Heart right ventricle (tissue), 16 donors: ENCODE measurements around the gene STAT2. TPM values are rescaled to one million over a fixed set of nuclear protein-coding genes. Genes with fewer than 3 reads are reported as not detected.

Experiments
- ATAC-seq, 8 donors: fragments of 200-7000 bp; cut with Tn5 transposase; one replicate each; pipeline ENCODE4 v1.9.1; 2020; ENCODE audit warnings: mild to moderate bottlenecking in 8 of 8, moderate library complexity in 8 of 8, moderate number of reproducible peaks in 1 of 8
- DNase-seq, 2 donors: peaks; one replicate each; pipeline ENCODE4 v3.0.0-alpha.2; 2020
- H3K27ac ChIP-seq, 10 donors: fragments of 200-600 bp; sonication (generic) in 2 of 10; one replicate each; pipeline versions ENCODE4 v1.5.0 to v1.8.0; 2020 to 2022; ENCODE audit warnings: mild to moderate bottlenecking in 3 of 10
- H3K27me3 ChIP-seq, 7 donors: fragments of 200-600 bp; one replicate each; pipeline ENCODE4 v1.8.0; 2021 to 2022; ENCODE audit warnings: mild to moderate bottlenecking in 2 of 7
- H3K36me3 ChIP-seq, 9 donors: fragments of 200-600 bp; sonication (generic) in 1 of 9; one replicate each; pipeline versions ENCODE4 v1.5.0 to v1.8.0; 2020 to 2022; ENCODE audit warnings: mild to moderate bottlenecking in 2 of 9
- H3K4me1 ChIP-seq, 9 donors: fragments of 200-600 bp; sonication (generic) in 1 of 9; one replicate each; pipeline versions ENCODE4 v1.5.0 to v1.8.0; 2020 to 2022; ENCODE audit warnings: mild to moderate bottlenecking in 4 of 9
- H3K4me3 ChIP-seq, 10 donors: fragments of 200-600 bp; sonication (generic) in 2 of 10; one replicate each; pipeline versions ENCODE4 v1.5.0 to v1.8.0; 2020 to 2022; ENCODE audit warnings: mild to moderate bottlenecking in 7 of 10, moderate library complexity in 2 of 10
- H3K9me3 ChIP-seq, 11 donors: fragments of 200-600 bp in 10 of 11; sonication (generic) in 2 of 11; one replicate each; pipeline versions ENCODE4 v1.5.0 to v1.8.0; 2013 to 2022; ENCODE audit warnings: mild to moderate bottlenecking in 2 of 11, control low read depth in 1 of 11, moderate library complexity in 1 of 11
- WGBS, 2 donors: extraction: QIAGEN DNeasy Blood & Tissue Kit; methylation state at CpG; one replicate each; pipeline ENCODE4 v1.1.7; 2013; ENCODE audit warnings: inconsistent platforms in 1 of 2; 5-methylcytosine and 5-hydroxymethylcytosine counted together
- intact Hi-C, 10 donors: fragments of 100-400 bp; cut with DNase I; formaldehyde crosslinking; loops; one replicate each; pipeline versions ENCODE4 v1.11.1 to v1.14.2; 2022
- polyA plus RNA-seq, 2 donors: library from polyadenylated mRNA; stranded (reverse); fragments of 200-250 nt; gene quantifications; one replicate each; pipeline ENCODE4 v1.2.3, GENCODE V29; 2013
- total RNA-seq, 10 donors: library from RNA; stranded (reverse); fragmentation: NEBNext Ultra II Directional in 3 of 10; extraction: Animal tissue kit (Norgen Biotek cat#: 25700) in 3 of 10; gene quantifications; one replicate each; pipeline versions ENCODE4 v1.2.1 to v1.2.4, GENCODE V29; 2021 to 2023
- TF ChIP-seq, protein P1 (sequence below), 9 donors: fragments of 200-600 bp; sonication (generic) in 2 of 9; IDR thresholded peaks; one replicate each; pipeline versions ENCODE4 v1.5.0 to v1.8.0; 2021 to 2022; ENCODE audit warnings: antibody characterized with exemption in 9 of 9, mild to moderate bottlenecking in 5 of 9, moderate library complexity in 1 of 9
- donor health status: Arrhythmogenic right ventricular cardiomyopathy.
- donor health status: ischemic (EF 13 %, LVEDD 7.1; RV severe dilation, severe dysfunction).
- donor health status: healthy with polysubstance abuse.
- donor health status: DM: no; HTN: yes; CAD: no.
- donor health status: DM: no; HTN: no; CAD: no.
- donor health status: ischemic (EF 25% LVEDD 6.9; RV normal size, moderate dysfunction).
- donor health status: ischemic (EF 25% LVEDD 5.7; RV mildly dilated, moderate dysfunction).
- donor health status: healthy.
- donor health status: DM: yes; HTN: yes; CAD: no.
- donor health status: Ischemic cardiomyopathy.
- donor health status: ischemic (EF 35%, LVEDD 5.7; RV mildly dilated, moderate dysfunction).
- donor health status: nonischemic (EF 11% LVEDD 7.7; RV severe dilation, severe dysfunction).
- donor health status: DM: yes; HTN: yes; CAD: no.
- donor health status: PGD.
- donor health status: ischemic (EF 29% LVEDD 5.4; RV normal size, mild dysfunction).
- donor health status: nonischemic (EF 23%, LVEDD 6.1; RV moderate dilation, normal function).

The STAT2 gene
- total and polyA plus RNA-seq, 12 donors = 16.9 to 107 (median 38.7) TPM

DNA sequence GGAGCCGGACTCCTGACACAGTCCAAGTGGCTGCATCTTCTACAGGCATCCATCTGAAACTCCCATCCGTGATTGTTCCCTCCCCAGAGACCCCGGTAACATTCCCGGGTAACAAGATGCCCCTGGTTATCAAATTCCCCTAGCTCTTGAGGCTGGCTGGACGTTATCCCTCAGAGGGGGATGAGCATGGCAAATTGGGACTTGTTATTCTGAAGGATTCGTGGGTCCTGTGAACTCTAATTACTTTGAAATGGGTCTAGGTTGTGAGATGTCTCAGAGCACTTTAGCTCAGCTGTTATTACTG, 25.5 kb downstream of the STAT2 start:
- Histone ChIP-seq H3K27ac (peak overlapping the region; percentile 84 to 97 (median 94)), H3K27me3 (no peaks in the 10 kb centered on the region), H3K4me1 (peaks cover 6 to 41% (median 15%) of the 10 kb centered on the region in 9 donors), H3K36me3 (peaks cover 0 to 8% (median 0%) of the 10 kb centered on the region in 9 donors), H3K9me3 (no peaks in the 10 kb centered on the region), H3K4me3 (peak overlapping the region; percentile 52 to 73 (median 61))
- intact Hi-C loops = loop anchor here in 4 of 10 donors (2.0 to 10.0 kb wide), 3 partner anchors 26 to 260 kb away; partner anchors contain the start of genes SPRYD4 (in 4 of the 4) and STAT2 (in 1 of the 4)
- DNase-seq (no peak), ATAC-seq (no peak)
- 5 to 7% methylated on average over 6 of the region's 6 CpGs for WGBS, 2 donors
- TF ChIP-seq, protein P1, sequence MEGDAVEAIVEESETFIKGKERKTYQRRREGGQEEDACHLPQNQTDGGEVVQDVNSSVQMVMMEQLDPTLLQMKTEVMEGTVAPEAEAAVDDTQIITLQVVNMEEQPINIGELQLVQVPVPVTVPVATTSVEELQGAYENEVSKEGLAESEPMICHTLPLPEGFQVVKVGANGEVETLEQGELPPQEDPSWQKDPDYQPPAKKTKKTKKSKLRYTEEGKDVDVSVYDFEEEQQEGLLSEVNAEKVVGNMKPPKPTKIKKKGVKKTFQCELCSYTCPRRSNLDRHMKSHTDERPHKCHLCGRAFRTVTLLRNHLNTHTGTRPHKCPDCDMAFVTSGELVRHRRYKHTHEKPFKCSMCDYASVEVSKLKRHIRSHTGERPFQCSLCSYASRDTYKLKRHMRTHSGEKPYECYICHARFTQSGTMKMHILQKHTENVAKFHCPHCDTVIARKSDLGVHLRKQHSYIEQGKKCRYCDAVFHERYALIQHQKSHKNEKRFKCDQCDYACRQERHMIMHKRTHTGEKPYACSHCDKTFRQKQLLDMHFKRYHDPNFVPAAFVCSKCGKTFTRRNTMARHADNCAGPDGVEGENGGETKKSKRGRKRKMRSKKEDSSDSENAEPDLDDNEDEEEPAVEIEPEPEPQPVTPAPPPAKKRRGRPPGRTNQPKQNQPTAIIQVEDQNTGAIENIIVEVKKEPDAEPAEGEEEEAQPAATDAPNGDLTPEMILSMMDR (IDR thresholded peaks at IDR 0.05) = no peak

DNA sequence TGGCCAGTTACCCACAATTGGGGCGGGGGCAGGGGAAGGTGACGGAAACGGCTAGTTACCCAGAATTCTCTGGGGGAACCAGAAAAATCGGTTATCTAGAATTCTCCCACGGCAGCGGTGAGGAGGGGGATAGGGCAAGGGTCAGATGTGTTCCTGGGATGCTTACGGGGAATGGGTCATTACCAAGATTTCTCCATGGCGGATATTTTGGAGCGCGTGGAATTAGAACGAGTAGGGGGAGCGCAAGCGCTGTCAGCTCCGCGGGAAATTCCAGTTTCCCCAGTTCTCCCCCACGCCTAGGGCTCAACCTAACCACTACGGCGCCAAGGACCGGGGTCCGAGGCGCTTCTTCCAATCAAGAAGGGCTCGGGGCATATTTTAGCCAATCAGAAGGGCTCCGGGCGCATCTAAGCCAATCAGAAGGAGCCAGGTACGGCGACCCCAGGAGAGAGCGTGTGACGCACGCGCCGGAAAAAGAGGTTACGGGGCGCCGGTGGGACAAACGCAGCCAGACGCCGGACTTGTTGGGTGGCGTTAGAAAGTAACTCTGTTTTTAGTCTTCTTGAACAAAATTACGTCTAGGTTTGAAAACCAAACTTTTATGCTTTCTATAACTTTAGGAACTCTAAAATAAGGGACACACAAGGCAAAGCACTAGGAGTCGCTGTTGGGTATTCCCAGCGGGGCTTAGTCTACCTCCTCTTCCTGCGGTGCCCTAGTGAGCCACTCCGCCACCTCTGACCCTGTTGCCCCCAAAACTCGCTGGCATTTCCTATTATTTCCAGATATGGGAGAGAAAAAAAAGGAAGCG, 26.0 kb downstream of the STAT2 start, which contains the start of gene PAN2:
Gene PAN2, minus strand, starts transcription at position 322 of the 811 bp plus-strand sequence. CDS start 906 bp downstream, outside the sequence.
- Histone ChIP-seq H3K4me3 (peak within 1 kb of the TSS; percentile 52 to 73 (median 61)), H3K9me3 (no peaks in the 10 kb centered on the region), H3K36me3 (peaks cover 0 to 12% (median 0%) of the 10 kb centered on the region in 9 donors), H3K4me1 (peaks cover 6 to 35% (median 15%) of the 10 kb centered on the region in 9 donors), H3K27me3 (no peaks in the 10 kb centered on the region), H3K27ac (peak within 1 kb of the TSS; percentile 84 to 97 (median 94))
- ATAC-seq = peak; percentile 98 to 99 (median 99)
- peak; percentile 93 to 97 for DNase-seq
- 0 to 1% methylated on average over 45 of the region's 45 CpGs for WGBS, 2 donors
- intact Hi-C loops = loop anchor here in 4 of 10 donors (2.0 to 10.0 kb wide), 3 partner anchors 27 to 261 kb away; partner anchors contain the start of genes SPRYD4 (in 4 of the 4) and STAT2 (in 1 of the 4)
- TF ChIP-seq, protein P1 (IDR thresholded peaks at IDR 0.05) = peak in 8 of 9 donors; percentile 29 to 74 (median 52)

DNA sequence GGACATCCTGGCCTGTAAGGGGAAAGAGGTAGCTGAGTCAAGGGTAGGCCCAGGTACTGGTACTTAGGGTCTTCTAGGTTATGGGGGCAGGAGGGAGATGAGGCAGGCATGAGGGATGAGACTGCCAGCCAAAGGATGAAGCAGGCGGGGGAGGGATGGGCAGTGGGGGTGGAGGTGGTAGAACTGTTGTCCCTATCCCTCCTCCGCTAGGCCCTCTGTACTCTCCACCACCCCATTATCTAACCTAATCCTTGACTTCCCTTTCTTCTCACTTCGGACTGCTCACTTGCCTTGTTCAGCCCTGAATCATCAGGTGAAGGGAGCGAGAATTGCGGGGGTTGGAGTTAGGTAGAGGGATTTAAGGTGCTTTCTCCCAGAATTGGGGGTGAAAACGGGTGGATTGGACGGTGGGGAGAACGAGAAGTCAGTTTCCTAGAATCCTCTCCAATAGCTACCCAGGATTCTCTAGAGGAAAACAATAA, 26.7 kb downstream of the STAT2 start:
- Histone ChIP-seq H3K27ac (peak overlapping the region; percentile 84 to 97 (median 94)), H3K27me3 (no peaks in the 10 kb centered on the region), H3K4me3 (peak overlapping the region; percentile 52 to 73 (median 61)), H3K4me1 (peaks cover 6 to 29% (median 15%) of the 10 kb centered on the region in 9 donors), H3K9me3 (no peaks in the 10 kb centered on the region), H3K36me3 (peaks cover 0 to 18% (median 2%) of the 10 kb centered on the region in 9 donors)
- WGBS, 2 donors = 25 to 26% methylated on average over 8 of the region's 8 CpGs
- DNase-seq (no peak), ATAC-seq (peak in 5 of 8 donors; percentile 7 to 49 (median 8))
- intact Hi-C loops = loop anchor here in 4 of 10 donors (10.0 kb wide), 2 partner anchors 132 to 262 kb away; partner anchors contain the start of gene SPRYD4 (in 4 of the 4)
- TF ChIP-seq, protein P1 (IDR thresholded peaks at IDR 0.05) = no peak

DNA sequence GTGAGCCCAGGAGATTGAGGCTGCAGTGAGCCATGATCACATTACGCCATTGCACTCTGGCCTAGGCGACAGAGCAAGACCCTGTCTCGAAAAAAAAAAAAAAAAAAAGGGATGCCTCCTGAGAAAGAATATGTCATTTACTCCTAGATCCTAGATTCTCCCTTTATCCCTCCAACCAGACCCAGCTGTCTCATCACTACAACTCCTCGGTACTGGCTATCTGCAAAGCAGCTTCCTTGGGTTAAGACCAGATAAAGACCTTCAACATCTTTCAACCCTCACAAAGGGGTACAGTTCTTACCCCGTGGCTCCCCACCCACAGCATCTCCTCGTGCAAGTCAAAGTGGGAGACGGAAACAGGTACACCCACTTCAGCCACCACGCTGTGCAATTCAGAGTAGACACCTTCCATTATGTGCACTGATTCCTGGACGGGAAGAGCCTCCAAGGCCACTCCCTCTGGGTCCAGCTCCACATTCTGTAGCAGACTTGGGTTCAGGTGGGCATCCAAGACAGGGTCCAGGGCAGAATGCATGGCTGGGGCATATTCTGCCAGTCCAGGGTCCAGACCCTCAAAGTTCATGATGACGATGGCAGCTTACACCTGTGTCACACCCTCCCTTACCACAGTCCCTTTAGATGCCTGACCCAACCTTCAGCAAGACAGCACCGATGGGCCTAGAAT, 27.3 kb downstream of the STAT2 start:
- Histone ChIP-seq H3K4me1 (peaks cover 6 to 23% (median 15%) of the 10 kb centered on the region in 9 donors), H3K27me3 (no peaks in the 10 kb centered on the region), H3K27ac (peak overlapping the region in 9 of 10 donors; percentile 88 to 97 (median 94)), H3K9me3 (no peaks in the 10 kb centered on the region), H3K36me3 (peaks cover 0 to 24% (median 7%) of the 10 kb centered on the region in 9 donors), H3K4me3 (peak overlapping the region; percentile 52 to 73 (median 61))
- ATAC-seq (peak in 1 of 8 donors; percentile 7), DNase-seq (no peak)
- WGBS, 2 donors = 92 to 94% methylated on average over 11 of the region's 11 CpGs
- intact Hi-C loops = loop anchor here in 4 of 10 donors (10.0 kb wide), 2 partner anchors 132 to 262 kb away; partner anchors contain the start of gene SPRYD4 (in 4 of the 4)
- TF ChIP-seq, protein P1 (IDR thresholded peaks at IDR 0.05) = no peak
